Tibial nerve (tissue), 4 donors: ENCODE results near the gene SPOCK1.

ENCODE experiments used
- CTCF ChIP-seq, 5 experiments: fragments of 200-600 bp in 3 of 5; fragments of 450-650 bp in 2 of 5; sonication (generic) in 3 of 5; IDR thresholded peaks; one replicate each; pipeline ENCODE4 v1.5.1; 2016 to 2019; ENCODE audit warnings: antibody characterized with exemption in 5 of 5, mild to moderate bottlenecking in 3 of 5, moderate library complexity in 2 of 5
- EP300 ChIP-seq, 2 donors: sonication (generic); formaldehyde crosslinking; IDR thresholded peaks; one replicate each; pipeline ENCODE4 v1.6.1; 2017; ENCODE audit warnings: antibody characterized with exemption in 2 of 2, mild to moderate bottlenecking in 1 of 2

GRCh38 chr5:137462816-137463520, 36.2 kb downstream of the SPOCK1 start:
- no peak for TF ChIP-seq CTCF (IDR thresholded peaks at IDR 0.05)
- no peak for TF ChIP-seq EP300 (IDR thresholded peaks at IDR 0.05)
